ENCODE data around the gene KLHL15. TPM values are rescaled to one million over a fixed set of nuclear protein-coding genes. Genes with fewer than 3 reads are reported as not detected.

KLHL15 gene
- total and polyA plus RNA-seq, 2 of the 13 experiments (the other 11 are each of a cell fraction or from before 2014, with no cell fraction given) = 2.8 to 5.5 TPM

- TF ChIP-seq FOXO4 (CRISPR knock-in tag; conservative IDR thresholded peaks at IDR 0.05) = no peak
These were observed 45.8 kb downstream of the KLHL15 start (continued) for GRCh38 chrX:23981222-23981621.

- H4K20me1 ChIP-seq (ENCODE audit: insufficient read depth, low read length) = no peaks in the 10 kb centered on the region
- TF ChIP-seq SRY (CRISPR knock-in tag; IDR thresholded peaks at IDR 0.05) (no peak), GZF1 (CRISPR knock-in tag; IDR thresholded peaks at IDR 0.05) (no peak), MAF1 (CRISPR knock-in tag; IDR thresholded peaks at IDR 0.05; ENCODE audit: borderline replicate concordance) (no peak)
- no peak overlapping the region for H2AFZ ChIP-seq (ENCODE audit: low read length)
- whole genome bisulfite sequencing (ENCODE audit: low lambda C conversion rate) = 59% methylated on average over 3 of the region's 5 CpGs
- H3K4me2 ChIP-seq (ENCODE audit: low read depth, low read length) = no peak overlapping the region
- no peaks in the 10 kb centered on the region for H3K9me3 ChIP-seq (ENCODE audit: low read length)
- DNase-seq (ENCODE audit: low spot score) (no peak), ATAC-seq (peak; percentile 33; the same call in 2 of the 3 replicates), FAIRE-seq (no peak)
- ChIA-PET CTCF (ENCODE audit: low intra/inter-chr PET ratio, low total read pairs) (no interaction called here), POLR2A (no interaction called here)
- BruUV-seq (replicated peaks) = no TSS peak
- no peak overlapping the region for H3K4me3 ChIP-seq (replicated peaks in 1 of 3; ENCODE audit: insufficient read depth in 1 of 3, low read depth in 2 of 3, low read length in 3 of 3)
- no peak overlapping the region for H3K27ac ChIP-seq (ENCODE audit: extremely low read length, insufficient read depth, low read length)
- no peak overlapping the region for H3K9ac ChIP-seq (ENCODE audit: insufficient read depth, low read depth, low read length)
- no peaks in the 10 kb centered on the region for H3K79me2 ChIP-seq (ENCODE audit: insufficient read depth, low read length)
- H3K27me3 ChIP-seq (ENCODE audit: control insufficient read depth in 1 of 2, insufficient read depth in 2 of 2, low read length in 2 of 2) = no peaks in the 10 kb centered on the region
- H3K4me1 ChIP-seq (ENCODE audit: insufficient read depth, low read length) = no peaks in the 10 kb centered on the region
- intact Hi-C loops (cut with micrococcal nuclease; ENCODE audit: unreplicated experiment) = no loop called here
- in situ Hi-C loops (cut with HindIII; ENCODE audit: extremely low pct_ligation_motif_present, low pct_unique_long_range_greater_than_20kb) = no loop called here
- 0 out of 5 replicates have a peak, but pooled peaks cover 0 to 3% of the 10 kb centered on the region in 2 experiments for H3K36me3 ChIP-seq (replicated peaks in 1 of 2; ENCODE audit: control insufficient read depth in 1 of 2, insufficient read depth in 2 of 2, low read length in 2 of 2)
These were observed 47.0 kb downstream of the KLHL15 start for GRCh38 chrX:23980011-23980441.

GRCh38 chrX:23978491-23978890, 48.5 kb downstream of the KLHL15 start:
- no peak overlapping the region for H3K27ac ChIP-seq (ENCODE audit: extremely low read length, insufficient read depth, low read length)
- FAIRE-seq (no peak), ATAC-seq (no peak), DNase-seq (ENCODE audit: low spot score) (no peak)
- in situ Hi-C loops (cut with HindIII; ENCODE audit: extremely low pct_ligation_motif_present, low pct_unique_long_range_greater_than_20kb) = no loop called here
- H4K20me1 ChIP-seq (ENCODE audit: insufficient read depth, low read length) = no peaks in the 10 kb centered on the region
- 0 out of 5 replicates have a peak, but pooled peaks cover 0 to 3% of the 10 kb centered on the region in 2 experiments for H3K36me3 ChIP-seq (replicated peaks in 1 of 2; ENCODE audit: control insufficient read depth in 1 of 2, insufficient read depth in 2 of 2, low read length in 2 of 2)
- no peaks in the 10 kb centered on the region for H3K79me2 ChIP-seq (ENCODE audit: insufficient read depth, low read length)
- no TSS peak for BruUV-seq (replicated peaks)
- H3K4me3 ChIP-seq (replicated peaks in 1 of 3; ENCODE audit: insufficient read depth in 1 of 3, low read depth in 2 of 3, low read length in 3 of 3) = no peak overlapping the region
- H3K4me2 ChIP-seq (ENCODE audit: low read depth, low read length) = no peak overlapping the region
- H3K4me1 ChIP-seq (ENCODE audit: insufficient read depth, low read length) = no peaks in the 10 kb centered on the region
- no peak overlapping the region for H3K9ac ChIP-seq (ENCODE audit: insufficient read depth, low read depth, low read length)
- H3K9me3 ChIP-seq (ENCODE audit: low read length) = no peaks in the 10 kb centered on the region
- no peak overlapping the region for H2AFZ ChIP-seq (ENCODE audit: low read length)
- WGBS (ENCODE audit: low lambda C conversion rate) = 85% methylated on average over 4 of the region's 4 CpGs
- ChIA-PET CTCF (ENCODE audit: low intra/inter-chr PET ratio, low total read pairs) (no interaction called here), POLR2A (no interaction called here)
- intact Hi-C loops (cut with micrococcal nuclease; ENCODE audit: unreplicated experiment) = no loop called here
- no peaks in the 10 kb centered on the region for H3K27me3 ChIP-seq (ENCODE audit: control insufficient read depth in 1 of 2, insufficient read depth in 2 of 2, low read length in 2 of 2)
- TF ChIP-seq GATAD2A (CRISPR knock-in tag; IDR thresholded peaks at IDR 0.05) = no peak
- no peak for TF ChIP-seq ZNF674 (CRISPR knock-in tag; IDR thresholded peaks at IDR 0.05; ENCODE audit: low read depth)
- no peak for TF ChIP-seq MBD4 (IDR thresholded peaks at IDR 0.05; ENCODE audit: borderline replicate concordance, low read length)
- TF ChIP-seq EHMT2 (IDR thresholded peaks at IDR 0.05; ENCODE audit: borderline replicate concordance, low read depth, low read length) = no peak
- no peak for TF ChIP-seq ZNF564 (CRISPR knock-in tag; IDR thresholded peaks at IDR 0.05)
- TF ChIP-seq ZNF367 (CRISPR knock-in tag; IDR thresholded peaks at IDR 0.05; ENCODE audit: borderline replicate concordance) = no peak
- TF ChIP-seq ZNF382 (CRISPR knock-in tag; IDR thresholded peaks at IDR 0.05; ENCODE audit: borderline replicate concordance) = no peak
- no peak for TF ChIP-seq PAF1 (CRISPR knock-in tag; IDR thresholded peaks at IDR 0.05)
- no peak for TF ChIP-seq PBX2 (CRISPR knock-in tag; IDR thresholded peaks at IDR 0.05)
- TF ChIP-seq ZNF691 (CRISPR knock-in tag; IDR thresholded peaks at IDR 0.05; ENCODE audit: borderline replicate concordance, low read depth) = no peak

Measured in HepG2 (cell line).